Thyroid gland (tissue), 4 donors: ENCODE measurements around the gene EFCC1.

Experiments
- CTCF ChIP-seq, 6 experiments: fragments of 200-600 bp in 3 of 6; fragments of 450-650 bp in 3 of 6; sonication (generic) in 3 of 6; IDR thresholded peaks; one replicate each; pipeline ENCODE4 v1.5.1; 2016 to 2019; ENCODE audit warnings: antibody characterized with exemption in 6 of 6, mild to moderate bottlenecking in 2 of 6, inconsistent platforms in 1 of 6, moderate library complexity in 1 of 6
- POLR2A ChIP-seq, 2 donors: fragments of 450-650 bp; IDR thresholded peaks; one replicate each; pipeline ENCODE4 v1.6.1; 2017; ENCODE audit warnings: antibody characterized with exemption in 2 of 2, mild to moderate bottlenecking in 2 of 2, moderate library complexity in 1 of 2

DNA sequence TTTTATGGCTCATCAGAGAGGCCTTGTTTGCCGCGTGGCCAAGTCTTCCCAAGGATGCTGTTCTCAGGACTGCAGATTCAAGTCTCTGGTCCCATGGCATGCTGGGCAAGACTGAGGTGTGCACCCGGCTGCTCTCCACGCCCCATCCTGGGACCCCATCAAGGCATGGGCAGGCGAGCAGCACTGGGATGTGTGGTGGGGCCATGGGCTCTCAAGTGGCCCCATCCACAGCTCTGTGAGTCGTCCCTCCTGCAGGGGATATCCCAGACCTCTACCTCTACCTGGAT lies 46.4 kb downstream of the EFCC1 start:
- TF ChIP-seq CTCF (IDR thresholded peaks at IDR 0.05) (no peak), POLR2A (IDR thresholded peaks at IDR 0.05) (no peak)
